OCI-LY7 (cell line): ENCODE data around the gene BTNL2.

ENCODE experiments used
- EZH2phosphoT487 ChIP-seq: fragments of 200-600 bp; sonication (generic); IDR thresholded peaks from 2 replicates; pipeline ENCODE4 v1.6.1; 2018; ENCODE audit warnings: low read depth, borderline replicate concordance, mild to moderate bottlenecking, mixed run types, antibody characterized with exemption, low read length, moderate library complexity, mixed read lengths
- TF ChIP-seq, protein P1 (sequence below): fragments of 200-600 bp; sonication (generic); conservative IDR thresholded peaks from 2 replicates; pipeline ENCODE4 v1.5.1; 2014; ENCODE audit warnings: mild to moderate bottlenecking, antibody characterized with exemption, low read length, moderate library complexity, mixed read lengths

GRCh38 chr6:32445321-32445854, 38.4 kb upstream of the BTNL2 start:
- TF ChIP-seq, protein P1, sequence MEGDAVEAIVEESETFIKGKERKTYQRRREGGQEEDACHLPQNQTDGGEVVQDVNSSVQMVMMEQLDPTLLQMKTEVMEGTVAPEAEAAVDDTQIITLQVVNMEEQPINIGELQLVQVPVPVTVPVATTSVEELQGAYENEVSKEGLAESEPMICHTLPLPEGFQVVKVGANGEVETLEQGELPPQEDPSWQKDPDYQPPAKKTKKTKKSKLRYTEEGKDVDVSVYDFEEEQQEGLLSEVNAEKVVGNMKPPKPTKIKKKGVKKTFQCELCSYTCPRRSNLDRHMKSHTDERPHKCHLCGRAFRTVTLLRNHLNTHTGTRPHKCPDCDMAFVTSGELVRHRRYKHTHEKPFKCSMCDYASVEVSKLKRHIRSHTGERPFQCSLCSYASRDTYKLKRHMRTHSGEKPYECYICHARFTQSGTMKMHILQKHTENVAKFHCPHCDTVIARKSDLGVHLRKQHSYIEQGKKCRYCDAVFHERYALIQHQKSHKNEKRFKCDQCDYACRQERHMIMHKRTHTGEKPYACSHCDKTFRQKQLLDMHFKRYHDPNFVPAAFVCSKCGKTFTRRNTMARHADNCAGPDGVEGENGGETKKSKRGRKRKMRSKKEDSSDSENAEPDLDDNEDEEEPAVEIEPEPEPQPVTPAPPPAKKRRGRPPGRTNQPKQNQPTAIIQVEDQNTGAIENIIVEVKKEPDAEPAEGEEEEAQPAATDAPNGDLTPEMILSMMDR = no peak
- no peak for TF ChIP-seq EZH2phosphoT487
